PFSK-1 (cell line): ENCODE data around the gene ABI1.

Experiments
- POLR2AphosphoS5 ChIP-seq: IDR thresholded peaks from 2 replicates; pipeline ENCODE4 v1.6.1; 2012; ENCODE audit warnings: low read depth, mild to moderate bottlenecking, control low read depth, low read length, moderate library complexity
- TAF1 ChIP-seq: IDR thresholded peaks from 2 replicates; pipeline ENCODE4 v1.6.1; 2012; ENCODE audit warnings: low read length, control low read depth, borderline replicate concordance; ENCODE audit not compliant: insufficient read depth

- TF ChIP-seq TAF1 (no peak), POLR2AphosphoS5 (no peak)
Observed at GRCh38 chr10:26781797-26782196, 79.0 kb downstream of the ABI1 start.
